ENCODE measurements around the gene KLHL6. TPM values are rescaled to one million over a fixed set of nuclear protein-coding genes. Genes with fewer than 3 reads are reported as not detected.

KLHL6 gene
- total and polyA plus RNA-seq, 2 of the 13 experiments (the other 11 are each of a cell fraction or from before 2014, with no cell fraction given): not detected

DNA sequence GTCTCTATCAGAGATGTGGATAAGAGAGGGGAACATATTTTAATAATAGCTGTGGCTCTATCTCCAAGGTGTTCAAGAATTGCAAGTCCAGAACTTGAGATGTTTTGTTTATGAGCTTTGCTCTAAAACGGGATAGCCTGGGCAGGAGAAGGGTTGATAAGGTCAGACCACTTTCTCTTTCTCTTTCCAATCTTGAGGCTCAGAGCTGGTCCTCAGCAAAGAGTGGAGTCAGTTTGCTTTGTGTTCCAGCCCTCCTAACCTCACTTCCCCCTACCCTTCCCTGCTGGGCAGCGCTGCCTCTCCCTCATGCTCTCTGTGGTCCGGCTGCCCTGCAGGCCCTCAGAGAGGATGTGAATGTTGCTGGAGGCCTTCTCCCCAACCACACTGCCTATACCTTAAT is 13.8 kb downstream of the KLHL6 start:
- Histone ChIP-seq H3K27me3 (ENCODE audit: control insufficient read depth in 1 of 2, insufficient read depth in 2 of 2, low read length in 2 of 2) (peaks cover 1 to 10% of the 10 kb centered on the region in 2 experiments; a peak in 3 of 5 replicates), H2AFZ (ENCODE audit: low read length) (no peak overlapping the region), H3K9ac (ENCODE audit: insufficient read depth, low read depth, low read length) (no peak overlapping the region), H3K79me2 (ENCODE audit: insufficient read depth, low read length) (no peaks in the 10 kb centered on the region), H3K27ac (ENCODE audit: extremely low read length, insufficient read depth, low read length) (no peak overlapping the region), H3K9me3 (ENCODE audit: low read length) (no peaks in the 10 kb centered on the region), H3K36me3 (replicated peaks in 1 of 2; ENCODE audit: control insufficient read depth in 1 of 2, insufficient read depth in 2 of 2, low read length in 2 of 2) (no peaks in the 10 kb centered on the region), H4K20me1 (ENCODE audit: insufficient read depth, low read length) (no peaks in the 10 kb centered on the region), H3K4me2 (ENCODE audit: low read depth, low read length) (no peak overlapping the region), H3K4me1 (ENCODE audit: insufficient read depth, low read length) (no peaks in the 10 kb centered on the region), H3K4me3 (replicated peaks in 1 of 3; ENCODE audit: insufficient read depth in 1 of 3, low read depth in 2 of 3, low read length in 3 of 3) (no peak overlapping the region)
- no peak for TF ChIP-seq ZNF605 (CRISPR knock-in tag; IDR thresholded peaks at IDR 0.05)
- TF ChIP-seq DMAP1 (CRISPR knock-in tag; IDR thresholded peaks at IDR 0.05): no peak
- TF ChIP-seq, protein P1, sequence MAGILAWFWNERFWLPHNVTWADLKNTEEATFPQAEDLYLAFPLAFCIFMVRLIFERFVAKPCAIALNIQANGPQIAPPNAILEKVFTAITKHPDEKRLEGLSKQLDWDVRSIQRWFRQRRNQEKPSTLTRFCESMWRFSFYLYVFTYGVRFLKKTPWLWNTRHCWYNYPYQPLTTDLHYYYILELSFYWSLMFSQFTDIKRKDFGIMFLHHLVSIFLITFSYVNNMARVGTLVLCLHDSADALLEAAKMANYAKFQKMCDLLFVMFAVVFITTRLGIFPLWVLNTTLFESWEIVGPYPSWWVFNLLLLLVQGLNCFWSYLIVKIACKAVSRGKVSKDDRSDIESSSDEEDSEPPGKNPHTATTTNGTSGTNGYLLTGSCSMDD (CRISPR knock-in tag; IDR thresholded peaks at IDR 0.05): no peak
- no peak for TF ChIP-seq ZNF850 (CRISPR knock-in tag; conservative IDR thresholded peaks at IDR 0.05)
- TF ChIP-seq, protein P2, sequence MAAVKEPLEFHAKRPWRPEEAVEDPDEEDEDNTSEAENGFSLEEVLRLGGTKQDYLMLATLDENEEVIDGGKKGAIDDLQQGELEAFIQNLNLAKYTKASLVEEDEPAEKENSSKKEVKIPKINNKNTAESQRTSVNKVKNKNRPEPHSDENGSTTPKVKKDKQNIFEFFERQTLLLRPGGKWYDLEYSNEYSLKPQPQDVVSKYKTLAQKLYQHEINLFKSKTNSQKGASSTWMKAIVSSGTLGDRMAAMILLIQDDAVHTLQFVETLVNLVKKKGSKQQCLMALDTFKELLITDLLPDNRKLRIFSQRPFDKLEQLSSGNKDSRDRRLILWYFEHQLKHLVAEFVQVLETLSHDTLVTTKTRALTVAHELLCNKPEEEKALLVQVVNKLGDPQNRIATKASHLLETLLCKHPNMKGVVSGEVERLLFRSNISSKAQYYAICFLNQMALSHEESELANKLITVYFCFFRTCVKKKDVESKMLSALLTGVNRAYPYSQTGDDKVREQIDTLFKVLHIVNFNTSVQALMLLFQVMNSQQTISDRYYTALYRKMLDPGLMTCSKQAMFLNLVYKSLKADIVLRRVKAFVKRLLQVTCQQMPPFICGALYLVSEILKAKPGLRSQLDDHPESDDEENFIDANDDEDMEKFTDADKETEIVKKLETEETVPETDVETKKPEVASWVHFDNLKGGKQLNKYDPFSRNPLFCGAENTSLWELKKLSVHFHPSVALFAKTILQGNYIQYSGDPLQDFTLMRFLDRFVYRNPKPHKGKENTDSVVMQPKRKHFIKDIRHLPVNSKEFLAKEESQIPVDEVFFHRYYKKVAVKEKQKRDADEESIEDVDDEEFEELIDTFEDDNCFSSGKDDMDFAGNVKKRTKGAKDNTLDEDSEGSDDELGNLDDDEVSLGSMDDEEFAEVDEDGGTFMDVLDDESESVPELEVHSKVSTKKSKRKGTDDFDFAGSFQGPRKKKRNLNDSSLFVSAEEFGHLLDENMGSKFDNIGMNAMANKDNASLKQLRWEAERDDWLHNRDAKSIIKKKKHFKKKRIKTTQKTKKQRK (IDR thresholded peaks at IDR 0.05; ENCODE audit: low read length): no peak
- TF ChIP-seq POGZ (CRISPR knock-in tag; IDR thresholded peaks at IDR 0.05): no peak
- no peak for TF ChIP-seq MAFK (conservative IDR thresholded peaks at IDR 0.05 in 1 of 2, IDR thresholded peaks at IDR 0.05 in 1 of 2; ENCODE audit: low read length in 2 of 2)
- no peak for TF ChIP-seq TBX3 (IDR thresholded peaks at IDR 0.05; ENCODE audit: borderline replicate concordance)
- TF ChIP-seq ZBTB20 (CRISPR knock-in tag; IDR thresholded peaks at IDR 0.05; ENCODE audit: borderline replicate concordance, low read depth): no peak
- no peak for TF ChIP-seq BORCS8-MEF2B (CRISPR knock-in tag; IDR thresholded peaks at IDR 0.05)
- TF ChIP-seq KMT2B (CRISPR knock-in tag; IDR thresholded peaks at IDR 0.05): no peak
- no peak for TF ChIP-seq ZNF841 (CRISPR knock-in tag; IDR thresholded peaks at IDR 0.05; ENCODE audit: borderline replicate concordance)
- TF ChIP-seq ATM (IDR thresholded peaks at IDR 0.05; ENCODE audit: borderline replicate concordance): no peak
- TF ChIP-seq PAX8 (CRISPR knock-in tag; IDR thresholded peaks at IDR 0.05; ENCODE audit: borderline replicate concordance): no peak
- TF ChIP-seq ZNF552 (CRISPR knock-in tag; IDR thresholded peaks at IDR 0.05; ENCODE audit: borderline replicate concordance): no peak
- TF ChIP-seq ZNF282 (IDR thresholded peaks at IDR 0.05; ENCODE audit: partially characterized antibody): no peak
- TF ChIP-seq MED8 (CRISPR knock-in tag; IDR thresholded peaks at IDR 0.05; ENCODE audit: insufficient replicate concordance): no peak
- TF ChIP-seq GABPB1 (CRISPR knock-in tag; IDR thresholded peaks at IDR 0.05): no peak
- no peak for TF ChIP-seq MTF1 (CRISPR knock-in tag; IDR thresholded peaks at IDR 0.05)
- DNase-seq (ENCODE audit: low spot score) (no peak), ATAC-seq (no peak), FAIRE-seq (no peak)
- BruUV-seq (replicated peaks): no TSS peak
- ChIA-PET CTCF (ENCODE audit: low intra/inter-chr PET ratio, low total read pairs) (no interaction called here), POLR2A (no interaction called here)
- in situ Hi-C loops (cut with HindIII; ENCODE audit: extremely low pct_ligation_motif_present, low pct_unique_long_range_greater_than_20kb): no loop called here
- intact Hi-C loops (cut with micrococcal nuclease; ENCODE audit: unreplicated experiment): no loop called here
- 21% methylated on average over 3 of the region's 3 CpGs for WGBS (ENCODE audit: low lambda C conversion rate)

All from HepG2 (cell line).